Right forelimb (tissue), 1 donor: ENCODE data around the gene JAGN1.
"Not testable (repeated sequence)": the region's sequence is repeated elsewhere in the genome, so short reads cannot be mapped to it uniquely, and the experiment has no call there.

Experiments
- DNase-seq: peaks from one replicate; pipeline ENCODE4 v3.0.0-alpha.2; 2018

The JAGN1 gene

GRCh38 chr3:9898467-9899241 lies 8.2 kb downstream of the JAGN1 start:
- DNase-seq = no peak

GRCh38 chr3:9899289-9899791 lies 8.9 kb downstream of the JAGN1 start:
- no peak for DNase-seq

- not testable (repeated sequence) for DNase-seq
Measured at GRCh38 chr3:9900965-9901415, 10.6 kb downstream of the JAGN1 start.

- no peak for DNase-seq
Measured at GRCh38 chr3:9901967-9902366, 11.6 kb downstream of the JAGN1 start.

- DNase-seq = no peak
Measured at GRCh38 chr3:9902372-9903237, 12.2 kb downstream of the JAGN1 start, which contains the start of gene IL17RE. Gene IL17RE, plus strand, starts transcription at chr3:9902848. Its CDS starts 85 bp downstream, at chr3:9902933.

GRCh38 chr3:9903238-9903624 lies 12.8 kb downstream of the JAGN1 start:
- DNase-seq = no peak

GRCh38 chr3:9903904-9904303 lies 13.5 kb downstream of the JAGN1 start:
- no peak for DNase-seq

GRCh38 chr3:9906480-9906879 lies 16.1 kb downstream of the JAGN1 start:
- DNase-seq = no peak

- DNase-seq = no peak
Measured at GRCh38 chr3:9908286-9908685, 17.9 kb downstream of the JAGN1 start.

GRCh38 chr3:9909221-9910013 lies 19.0 kb downstream of the JAGN1 start:
- DNase-seq = no peak

- no peak for DNase-seq
Measured at GRCh38 chr3:9911863-9912262, 21.5 kb downstream of the JAGN1 start.

GRCh38 chr3:9912294-9912935 lies 22.0 kb downstream of the JAGN1 start:
- DNase-seq = no peak

GRCh38 chr3:9913601-9914000 lies 23.2 kb downstream of the JAGN1 start:
- no peak for DNase-seq

- no peak for DNase-seq
Measured at GRCh38 chr3:9914011-9914410, 23.6 kb downstream of the JAGN1 start.

GRCh38 chr3:9914559-9915253 lies 24.3 kb downstream of the JAGN1 start:
- no peak for DNase-seq

GRCh38 chr3:9915254-9916141 lies 25.1 kb downstream of the JAGN1 start:
- peak; percentile 85 for DNase-seq

- DNase-seq = no peak
Measured at GRCh38 chr3:9916346-9916733, 25.9 kb downstream of the JAGN1 start.

- DNase-seq = peak; percentile 89
Measured at GRCh38 chr3:9916734-9917680, 26.6 kb downstream of the JAGN1 start, which contains the start of gene IL17RC. Gene IL17RC, plus strand, starts transcription at chr3:9917098. Its CDS starts 218 bp downstream, at chr3:9917316.

GRCh38 chr3:9917820-9918219 lies 27.4 kb downstream of the JAGN1 start:
- no peak for DNase-seq
